Measurements from ENCODE around the gene SNED1. TPM values are rescaled to one million over a fixed set of nuclear protein-coding genes. Genes with fewer than 3 reads are reported as not detected.

SNED1 gene
- polyA plus RNA-seq, 4 donors: 7.4 to 14.0 (median 9.4) TPM

DNA sequence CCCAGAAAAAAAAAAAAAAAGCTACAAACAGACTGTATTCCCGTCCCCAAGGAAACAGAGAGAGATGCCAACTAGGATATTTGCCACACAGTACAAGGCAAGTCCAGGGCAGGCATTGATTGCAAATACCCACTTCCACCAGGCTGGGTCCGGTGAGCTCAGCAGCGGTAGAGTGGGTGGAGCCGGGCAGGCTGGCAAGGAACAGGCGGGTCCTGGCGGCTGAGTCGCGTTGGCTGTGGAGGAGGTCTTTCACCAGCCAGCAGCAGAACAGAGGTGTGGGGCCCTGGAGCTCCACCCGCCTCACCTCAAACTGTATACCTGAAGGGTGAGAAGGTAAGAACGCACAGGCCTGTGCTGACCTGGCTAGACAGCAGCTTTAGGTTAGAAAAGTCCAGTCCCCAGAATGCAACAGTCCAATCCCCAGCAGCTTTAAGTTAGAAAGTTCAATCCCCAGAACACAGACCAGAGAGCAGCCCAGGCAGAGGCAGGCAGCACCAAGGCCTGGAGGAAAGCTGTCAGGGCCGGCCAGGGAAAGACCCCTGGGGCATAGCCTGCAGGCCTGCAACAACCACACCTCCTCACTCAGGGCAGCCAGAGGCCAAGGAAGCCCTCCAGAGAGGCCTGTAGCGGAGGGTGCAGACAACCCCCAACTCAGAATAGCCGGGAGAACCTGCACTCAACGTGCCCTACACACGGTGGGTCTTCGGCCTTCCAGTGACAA is 125.6 kb downstream of the SNED1 start:
- DNase-seq (ENCODE audit: low read depth in 4 of 4, low spot score in 2 of 4): no peak

DNA sequence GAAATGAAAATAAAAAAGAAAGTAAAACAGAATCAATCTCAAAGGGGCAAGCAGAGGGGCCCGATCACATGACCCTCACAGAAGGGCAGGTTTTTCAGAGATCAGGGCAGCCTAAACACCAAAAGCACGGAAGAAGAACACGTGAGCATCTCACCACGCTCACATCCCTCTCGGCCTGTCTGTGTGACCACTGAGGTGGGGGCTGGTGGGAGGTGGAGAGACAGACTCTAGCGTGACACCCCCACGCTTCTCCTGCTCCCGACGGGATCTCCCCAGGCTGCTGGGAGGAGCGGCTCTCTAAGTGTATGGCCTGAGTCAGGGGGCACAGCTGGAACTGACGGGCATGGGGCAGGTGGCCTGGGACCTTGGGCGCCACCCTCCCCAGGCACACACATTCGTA is 127.2 kb downstream of the SNED1 start:
- no peak for DNase-seq (ENCODE audit: low read depth in 4 of 4, low spot score in 2 of 4)

DNA sequence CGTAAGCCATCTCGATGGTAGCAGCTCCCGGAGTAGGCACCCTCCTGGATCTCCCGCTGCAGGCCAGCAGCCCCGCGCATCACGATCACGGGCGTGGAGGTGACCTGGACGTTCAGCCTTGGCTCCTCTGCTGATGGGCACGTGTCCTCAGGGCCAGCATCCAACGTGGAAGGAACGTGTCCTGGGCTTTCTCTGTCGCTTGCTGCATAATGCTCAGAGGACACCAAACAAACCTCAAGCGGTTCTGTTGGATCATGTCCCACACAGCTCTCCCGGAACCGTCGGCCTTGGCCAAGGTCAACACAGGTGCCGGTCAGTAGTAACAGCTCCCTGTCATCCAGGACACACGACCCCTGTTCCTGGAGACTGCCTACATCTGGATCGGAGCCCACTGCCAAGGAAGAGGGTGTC is 127.8 kb downstream of the SNED1 start:
- DNase-seq (ENCODE audit: low read depth in 4 of 4, low spot score in 2 of 4): no peak

DNA sequence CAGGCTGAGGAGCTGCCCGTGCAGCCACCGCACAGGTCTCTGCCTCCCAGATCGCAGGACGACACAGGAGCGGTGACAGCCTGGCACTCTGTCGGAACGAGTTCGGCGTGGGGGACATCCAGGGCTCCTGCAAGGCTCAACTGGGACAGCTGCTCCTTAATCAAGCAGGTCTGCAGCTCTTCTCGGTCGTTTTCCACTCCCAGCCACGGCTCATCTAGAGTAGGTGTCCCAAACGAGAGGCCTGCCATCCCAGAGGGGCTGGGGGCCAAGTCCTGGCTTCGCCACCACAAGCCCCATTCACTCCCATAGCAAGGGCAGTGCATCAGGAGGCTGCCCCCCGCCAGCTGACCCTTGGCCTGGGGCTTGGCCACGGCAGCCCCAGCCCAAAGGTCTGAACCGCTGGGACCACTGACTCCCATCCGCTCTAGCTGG is 128.4 kb downstream of the SNED1 start:
- DNase-seq (ENCODE audit: low read depth in 4 of 4, low spot score in 2 of 4): no peak

DNA sequence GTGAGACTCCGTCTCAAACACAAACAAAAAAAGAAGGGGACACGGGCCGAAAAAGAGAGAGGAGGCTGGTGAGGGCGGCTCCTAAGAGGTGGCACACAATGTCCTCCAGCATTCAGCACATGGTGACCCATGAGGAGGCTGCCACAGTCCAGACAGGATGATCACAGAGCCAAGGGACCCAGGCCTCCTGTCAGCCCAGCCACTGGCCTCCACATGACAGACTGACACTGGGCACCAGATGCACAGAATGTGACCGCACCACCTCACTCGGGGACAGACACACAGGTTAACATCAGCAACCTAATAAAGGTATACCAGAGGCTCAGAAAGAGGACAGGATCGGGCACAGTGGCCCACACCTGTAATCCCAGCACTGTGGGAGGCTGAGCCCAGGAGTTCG is 129.8 kb downstream of the SNED1 start:
- no peak for DNase-seq (ENCODE audit: low read depth in 4 of 4, low spot score in 2 of 4)

DNA sequence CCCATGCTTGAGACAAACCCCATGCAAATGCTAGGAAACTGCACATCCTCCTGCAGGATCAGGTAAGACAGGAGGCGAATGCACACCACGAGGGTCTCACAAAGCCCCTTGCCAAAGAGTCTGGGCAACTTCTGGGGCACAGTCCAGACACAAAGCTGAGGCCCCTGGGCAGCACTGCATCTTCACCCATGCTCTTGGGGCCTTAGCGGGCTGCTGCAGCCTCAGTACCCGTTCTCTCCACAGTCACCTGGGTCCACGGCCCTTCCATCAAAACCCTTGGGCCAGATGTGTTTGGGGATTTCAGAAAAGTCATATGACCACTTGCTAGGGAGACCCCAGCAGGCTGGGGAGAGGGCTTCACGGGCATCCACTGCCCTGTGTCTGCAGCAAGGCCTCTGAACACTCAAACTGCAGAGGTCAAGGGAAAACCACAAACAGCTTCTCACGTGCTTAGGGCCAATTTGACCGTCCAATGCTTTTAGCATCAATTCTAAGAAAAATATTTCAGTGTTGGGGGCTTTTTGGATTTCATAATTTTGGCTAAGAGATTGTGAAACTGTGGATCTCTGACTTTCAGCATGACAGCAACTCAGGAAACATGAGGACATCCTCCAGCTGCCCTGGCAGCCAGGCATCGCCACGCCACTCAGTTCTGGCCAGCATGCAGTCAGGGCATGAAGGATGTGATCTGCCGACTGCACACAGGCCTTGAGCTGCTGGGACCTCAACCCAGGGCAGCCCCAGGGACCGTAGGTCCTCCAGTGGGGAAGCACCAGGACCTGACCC is 130.9 kb downstream of the SNED1 start:
- no peak for DNase-seq (ENCODE audit: low read depth in 4 of 4, low spot score in 2 of 4)

DNA sequence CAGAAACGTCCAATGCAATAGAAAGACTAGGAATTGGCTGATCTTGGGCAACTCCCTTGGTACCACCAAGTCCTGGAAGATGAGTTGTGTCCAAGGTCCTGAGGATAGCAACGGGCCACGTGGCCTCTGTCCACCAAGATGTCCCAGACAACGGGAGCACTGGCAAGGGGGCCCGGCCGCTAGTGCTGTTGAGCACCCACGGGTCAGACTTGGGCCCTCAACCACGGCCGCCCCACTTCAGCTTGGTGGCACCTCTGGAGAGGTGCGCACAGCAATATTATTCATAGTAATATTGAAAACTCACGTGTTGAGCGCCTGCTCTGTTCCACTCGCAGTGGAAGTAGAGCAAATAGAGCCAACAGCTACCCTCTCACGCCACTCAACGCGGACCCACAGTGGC is 131.9 kb downstream of the SNED1 start:
- DNase-seq (ENCODE audit: low read depth in 4 of 4, low spot score in 2 of 4): no peak

DNA sequence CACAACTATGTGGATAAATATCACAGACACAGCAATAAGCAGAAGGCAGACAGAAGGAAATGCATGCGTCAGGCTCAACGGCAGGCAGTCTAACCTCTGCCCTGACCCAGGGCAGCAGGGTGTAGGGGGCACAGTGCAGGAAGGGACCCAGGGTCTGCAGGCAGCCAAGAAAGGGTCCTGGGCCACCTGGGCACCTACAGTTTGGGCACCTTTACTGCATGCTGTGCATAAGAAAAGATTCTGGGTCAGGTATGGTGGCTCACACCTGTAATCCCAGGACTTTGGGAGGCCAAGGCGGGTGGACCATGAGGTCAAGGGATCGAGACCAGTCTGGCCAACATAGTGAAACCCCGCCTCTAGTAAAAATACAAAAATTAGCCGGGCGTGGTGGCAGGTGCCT is 133.1 kb downstream of the SNED1 start:
- no peak for DNase-seq (ENCODE audit: low read depth in 4 of 4, low spot score in 2 of 4)

DNA sequence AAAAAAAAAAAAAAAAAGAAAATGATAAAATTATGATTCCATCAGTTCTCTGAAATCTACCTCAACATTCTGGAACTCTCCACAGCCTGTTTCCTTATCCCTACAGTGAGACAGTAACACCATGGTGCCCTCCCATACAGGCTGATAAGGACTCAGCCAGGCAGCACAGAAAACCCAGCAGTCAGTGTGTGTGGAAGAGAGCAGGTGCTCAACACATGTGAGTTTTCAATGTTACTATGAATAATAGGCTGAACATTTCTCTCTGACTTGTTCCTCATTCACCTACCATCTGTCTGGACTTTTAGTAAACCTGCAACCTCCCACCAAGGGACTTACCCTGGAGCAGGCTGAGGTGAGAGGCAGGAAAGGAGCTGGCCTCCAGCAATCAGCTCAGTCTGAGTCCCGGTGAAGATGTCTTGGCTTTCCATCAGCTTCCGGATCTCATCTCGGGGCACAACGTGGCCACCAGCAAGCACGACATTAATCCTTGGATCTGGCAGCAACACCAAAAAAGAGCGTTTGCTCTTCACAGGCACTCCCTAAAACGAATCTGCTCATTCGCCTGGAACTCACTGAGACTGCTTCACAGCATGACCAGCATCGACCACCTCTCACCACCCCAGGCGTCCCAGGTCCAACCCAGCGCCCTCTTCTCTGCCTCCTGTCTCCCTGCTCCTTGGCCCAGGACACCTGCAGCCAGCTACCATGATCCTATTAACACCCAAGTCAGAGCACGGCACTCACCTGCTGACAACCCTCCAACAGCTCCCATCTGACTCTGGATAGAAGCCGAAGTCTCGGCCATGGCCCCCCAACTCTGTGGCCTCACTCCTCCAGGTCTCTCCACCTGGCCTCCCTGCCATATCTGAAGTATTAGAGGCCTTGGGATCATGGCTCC is 134.4 kb downstream of the SNED1 start:
- no peak for DNase-seq (ENCODE audit: low read depth in 4 of 4, low spot score in 2 of 4)

DNA sequence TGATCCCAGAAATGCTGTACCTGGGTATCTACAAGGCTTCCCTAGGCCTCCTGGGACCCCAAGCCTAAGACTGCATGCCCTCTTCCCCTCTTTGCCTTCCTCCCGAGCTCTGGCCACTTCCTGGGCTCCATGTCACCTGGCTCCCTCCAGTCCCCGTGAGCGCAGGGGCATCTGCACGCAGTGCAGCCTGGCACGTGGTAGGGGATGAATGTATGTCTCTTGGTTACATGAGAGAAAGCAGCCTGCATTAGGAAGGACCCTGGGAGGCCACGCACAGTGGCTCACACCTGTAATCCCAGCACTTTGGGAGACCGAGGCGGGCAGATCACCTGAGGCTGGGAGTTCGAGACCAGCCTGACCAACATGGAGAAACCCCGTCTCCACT is 135.0 kb downstream of the SNED1 start:
- no peak for DNase-seq (ENCODE audit: low read depth in 4 of 4, low spot score in 2 of 4)

DNA sequence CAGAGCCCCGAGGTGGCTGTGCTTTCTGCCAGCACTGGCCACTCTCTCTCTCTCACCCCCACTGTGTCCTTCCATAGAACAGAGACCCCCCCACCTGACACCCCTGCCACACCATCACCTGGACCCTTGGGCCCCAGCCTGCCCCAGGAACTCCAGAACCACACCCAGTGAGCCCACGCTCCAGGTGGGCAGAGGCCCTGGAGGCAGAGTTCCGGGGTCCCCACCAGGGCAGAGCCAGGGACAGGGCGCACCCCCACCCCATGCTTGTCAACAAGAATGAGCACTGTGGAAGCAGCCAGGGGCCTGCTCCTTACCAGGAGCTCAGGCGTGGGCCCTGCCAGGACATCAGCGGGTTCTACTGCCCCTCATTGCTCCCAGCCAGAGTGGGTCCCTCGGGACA is 136.3 kb downstream of the SNED1 start:
- DNase-seq (ENCODE audit: low read depth in 4 of 4, low spot score in 2 of 4): no peak

DNA sequence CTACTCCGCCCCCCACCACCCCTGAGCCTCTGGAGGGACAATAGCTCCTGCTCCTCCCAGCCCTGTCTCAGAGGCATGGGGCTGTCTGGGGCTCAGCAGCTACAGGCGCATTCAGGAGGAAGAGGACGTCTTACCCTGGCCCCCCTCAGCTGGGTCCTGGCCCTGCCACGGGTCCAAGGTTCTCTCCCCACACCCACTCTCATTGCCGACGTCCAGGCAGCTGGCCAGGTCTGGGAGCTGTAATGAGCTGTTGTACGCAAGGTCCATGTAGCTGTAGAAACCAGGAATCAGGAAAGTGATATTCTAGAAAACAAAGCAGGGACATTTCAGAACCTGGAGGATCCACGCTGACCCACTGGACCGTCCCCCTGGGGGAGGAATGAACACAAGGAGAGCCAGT is 137.3 kb downstream of the SNED1 start:
- DNase-seq (ENCODE audit: low read depth in 4 of 4, low spot score in 2 of 4): no peak

DNA sequence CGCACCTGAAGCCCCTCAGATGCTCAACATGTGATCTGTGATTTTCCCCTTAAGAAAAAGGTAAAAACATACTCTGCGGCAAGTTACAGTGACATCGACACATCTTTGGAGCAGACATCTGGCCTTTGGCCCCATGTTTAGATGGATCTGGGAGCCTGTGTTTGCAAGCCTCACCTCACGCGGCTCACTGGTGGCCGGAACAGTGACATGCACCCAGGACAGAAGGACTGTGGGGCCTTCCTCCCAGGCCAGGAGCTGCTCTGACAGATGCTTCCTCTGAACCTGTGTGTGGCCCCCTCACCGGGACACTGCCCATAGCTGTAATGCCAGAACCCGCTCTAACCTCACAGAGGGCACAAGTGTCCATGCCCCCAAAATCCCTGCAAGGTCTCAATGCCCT is 137.8 kb downstream of the SNED1 start:
- no peak for DNase-seq (ENCODE audit: low read depth in 4 of 4, low spot score in 2 of 4)

DNA sequence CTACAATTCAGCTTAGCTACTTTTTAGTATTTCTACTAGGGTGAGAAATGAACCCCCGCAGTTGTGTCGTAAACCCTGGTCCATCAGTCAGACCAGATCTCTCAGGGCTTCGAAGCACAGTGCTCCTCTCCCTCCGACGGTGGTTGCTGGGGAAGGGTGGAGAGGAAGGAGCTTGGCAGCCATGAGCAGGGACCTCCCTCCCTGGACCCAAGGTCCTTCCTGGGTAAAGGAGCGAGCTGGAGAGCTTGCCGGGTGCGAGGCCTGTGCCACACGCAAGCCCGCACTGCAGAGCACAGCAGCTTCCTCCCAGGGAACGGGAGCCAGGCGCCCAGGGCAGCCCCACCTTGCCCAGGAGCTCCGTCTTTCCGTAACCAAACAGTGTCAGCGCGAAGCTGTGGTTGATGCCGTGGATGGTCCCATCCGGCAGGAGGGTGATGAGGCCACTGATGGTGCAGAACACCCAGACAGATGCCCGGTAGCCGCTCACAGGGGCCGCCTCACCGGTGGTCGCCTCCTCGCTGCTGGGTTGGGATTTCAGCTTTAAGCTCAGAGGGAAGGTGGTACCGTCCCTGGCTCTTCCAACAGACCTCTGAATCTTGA is 138.3 kb downstream of the SNED1 start:
- no peak for DNase-seq (ENCODE audit: low read depth in 4 of 4, low spot score in 2 of 4)

DNA sequence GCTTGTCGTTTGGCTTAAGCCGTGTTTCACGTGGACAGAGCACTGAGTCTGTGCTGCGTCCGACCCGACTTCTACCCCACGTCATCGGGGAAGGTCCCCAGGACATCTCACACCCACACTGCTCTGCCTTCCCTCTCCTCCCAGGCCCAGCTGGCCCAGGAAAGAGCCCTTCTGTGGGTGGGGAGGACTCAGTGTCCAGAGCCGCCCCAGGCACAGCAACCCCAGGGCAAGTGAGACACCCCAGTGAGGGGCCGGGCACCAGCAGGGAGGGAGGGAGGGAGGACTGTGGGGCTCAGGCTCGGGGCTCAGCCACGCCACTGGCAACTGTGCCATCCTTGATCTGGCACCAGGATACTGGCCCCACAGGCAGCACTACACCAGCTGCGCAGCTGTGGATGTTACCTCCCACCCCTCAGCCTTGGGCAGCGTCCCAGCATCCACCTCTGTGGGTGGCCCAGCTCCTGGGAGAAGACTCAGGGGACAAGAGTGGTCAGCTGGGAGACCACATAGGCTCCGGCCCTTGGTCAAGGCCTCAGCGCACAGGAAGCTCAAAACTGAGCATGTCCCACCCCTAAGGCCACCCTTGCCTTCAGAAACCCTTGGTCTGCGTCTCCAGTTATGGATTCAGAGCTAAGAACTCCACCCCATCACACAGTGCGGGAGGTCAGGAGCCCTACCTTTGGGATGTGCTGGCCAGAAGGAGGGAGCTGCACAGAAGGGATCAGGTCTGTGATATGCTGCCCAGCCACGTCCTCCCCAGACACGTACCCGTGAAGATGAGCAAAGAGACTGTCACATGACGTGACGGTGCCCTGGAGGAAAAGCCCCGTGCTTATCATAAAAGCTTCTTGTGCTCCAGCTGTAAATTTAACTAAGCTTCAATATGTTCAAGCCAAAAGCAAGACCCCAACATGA is 139.1 kb downstream of the SNED1 start:
- DNase-seq (ENCODE audit: low read depth in 4 of 4, low spot score in 2 of 4): no peak

DNA sequence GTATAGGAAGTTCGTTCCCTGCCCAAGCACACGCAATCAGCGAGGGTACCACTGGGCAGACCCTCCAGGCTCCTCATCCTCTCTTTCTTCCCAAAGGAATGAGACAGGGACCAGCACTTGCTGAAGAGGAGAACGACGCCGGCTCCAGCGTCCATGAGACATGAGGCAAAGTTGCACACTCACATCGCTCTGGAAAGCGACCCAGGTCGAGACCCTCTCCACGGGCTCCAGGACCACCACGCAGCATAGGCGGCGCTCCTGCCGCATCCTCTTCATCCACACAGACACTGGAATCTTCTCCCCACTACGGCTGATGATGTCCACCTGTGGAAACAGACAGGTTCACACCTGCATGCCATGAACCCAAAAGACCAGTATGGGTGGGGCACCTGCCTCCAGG is 140.1 kb downstream of the SNED1 start:
- no peak for DNase-seq (ENCODE audit: low read depth in 4 of 4, low spot score in 2 of 4)

DNA sequence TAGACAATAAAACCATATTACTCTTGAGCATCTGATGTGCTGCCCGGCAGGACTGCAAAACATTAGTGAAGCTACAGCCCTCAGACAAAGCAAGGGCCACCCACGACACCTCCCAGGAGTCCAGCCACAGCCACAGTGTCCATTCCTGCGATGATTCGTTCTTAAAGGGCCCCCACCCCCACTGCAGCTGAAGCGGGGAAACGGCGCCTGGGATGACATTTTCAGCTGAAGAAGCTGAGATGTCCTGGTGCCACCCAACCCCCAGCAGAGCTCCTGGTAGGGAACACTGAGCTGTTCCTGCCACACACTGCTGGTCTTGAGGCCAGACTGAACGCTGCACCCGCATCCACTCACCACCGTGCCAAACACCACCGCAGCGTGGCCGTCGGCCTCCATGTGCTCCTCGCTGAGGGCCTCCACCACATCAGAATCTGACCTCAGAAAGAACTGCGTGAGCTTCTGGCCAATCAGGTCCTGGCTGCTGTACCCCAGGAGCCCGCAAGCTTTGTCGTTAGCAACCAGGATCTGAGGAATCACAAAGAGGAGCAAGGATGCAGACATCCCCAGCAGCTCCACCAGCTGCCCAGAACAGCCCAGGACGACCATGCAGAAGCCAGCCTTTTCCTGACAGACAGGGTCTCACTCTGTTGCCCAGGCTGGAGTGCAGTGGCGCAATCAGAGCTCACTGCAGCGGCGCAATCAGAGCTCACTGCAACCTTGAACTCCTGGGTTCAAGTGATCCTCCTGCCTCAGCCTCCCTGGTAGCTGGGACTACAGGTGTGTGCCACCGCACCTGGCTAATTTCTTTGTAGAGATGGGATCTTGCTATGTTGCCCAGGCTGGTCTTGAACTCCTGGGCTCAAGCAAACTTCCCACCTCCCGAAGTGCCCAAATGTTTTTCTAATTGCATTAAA is 141.4 kb downstream of the SNED1 start:
- DNase-seq (ENCODE audit: low read depth in 4 of 4, low spot score in 2 of 4): no peak

DNA sequence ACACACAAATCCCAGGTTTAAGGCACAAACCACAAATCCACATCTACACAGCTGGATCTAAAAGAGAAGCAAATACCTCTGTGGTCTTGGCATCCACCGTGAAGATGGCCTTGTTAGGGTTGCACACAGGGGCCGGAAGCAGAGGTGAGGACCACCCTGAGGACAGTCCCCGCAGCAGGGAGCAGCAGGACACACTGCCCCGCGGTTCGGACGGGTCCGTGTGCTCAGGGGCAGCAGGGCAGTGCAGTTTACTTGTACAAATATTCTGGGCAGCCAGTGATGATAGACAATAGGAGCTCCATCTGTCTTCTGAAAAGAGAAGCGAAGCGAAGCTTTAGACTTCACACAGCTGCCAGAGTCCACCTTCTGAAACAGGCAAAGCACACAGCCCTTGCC is 142.0 kb downstream of the SNED1 start:
- DNase-seq (ENCODE audit: low read depth in 4 of 4, low spot score in 2 of 4): no peak

Measured in left renal cortex interstitium (tissue), 4 donors.